Measurements from ENCODE around the gene DDX41.

Gene DDX41

GRCh38 chr5:177526191-177526590, 9.4 kb upstream of the DDX41 start:
- H3K4me3 ChIP-seq (ENCODE audit: extremely low read depth, insufficient read depth, low read length, poor library complexity, severe bottlenecking): no peak overlapping the region
- H3K36me3 ChIP-seq (ENCODE audit: control insufficient read depth, insufficient read depth, low read length): peaks cover 92% of the 10 kb centered on the region
- no peaks in the 10 kb centered on the region for H3K4me1 ChIP-seq (ENCODE audit: control insufficient read depth, insufficient read depth, low read length, poor library complexity, severe bottlenecking)
- no peaks in the 10 kb centered on the region for H3K9me3 ChIP-seq (ENCODE audit: control insufficient read depth, low read length)
- no peak overlapping the region for H3K27ac ChIP-seq (ENCODE audit: low read depth, low read length, severe bottlenecking)
- WGBS, 2 experiments (ENCODE audit: insufficient coverage in 2 of 2): 82 to 97% methylated on average over 2 to 3 of the region's 4 CpGs

- 97 to 100% methylated on average over 8 of the region's 10 CpGs for WGBS, 2 experiments (ENCODE audit: insufficient coverage in 2 of 2)
- H3K4me1 ChIP-seq (ENCODE audit: control insufficient read depth, insufficient read depth, low read length, poor library complexity, severe bottlenecking): no peaks in the 10 kb centered on the region
- no peaks in the 10 kb centered on the region for H3K9me3 ChIP-seq (ENCODE audit: control insufficient read depth, low read length)
- no peak overlapping the region for H3K27ac ChIP-seq (ENCODE audit: low read depth, low read length, severe bottlenecking)
- H3K36me3 ChIP-seq (ENCODE audit: control insufficient read depth, insufficient read depth, low read length): peaks cover 92% of the 10 kb centered on the region
- no peak overlapping the region for H3K4me3 ChIP-seq (ENCODE audit: extremely low read depth, insufficient read depth, low read length, poor library complexity, severe bottlenecking)
Measured at GRCh38 chr5:177524941-177525655, 8.3 kb upstream of the DDX41 start.

GRCh38 chr5:177524539-177524900, 7.8 kb upstream of the DDX41 start:
- 95% methylated on average over 7 to 9 of the region's 12 CpGs for WGBS, 2 experiments (ENCODE audit: insufficient coverage in 2 of 2)
- no peaks in the 10 kb centered on the region for H3K9me3 ChIP-seq (ENCODE audit: control insufficient read depth, low read length)
- H3K27ac ChIP-seq (ENCODE audit: low read depth, low read length, severe bottlenecking): no peak overlapping the region
- H3K4me1 ChIP-seq (ENCODE audit: control insufficient read depth, insufficient read depth, low read length, poor library complexity, severe bottlenecking): no peaks in the 10 kb centered on the region
- H3K4me3 ChIP-seq (ENCODE audit: extremely low read depth, insufficient read depth, low read length, poor library complexity, severe bottlenecking): no peak overlapping the region
- peaks cover 92% of the 10 kb centered on the region for H3K36me3 ChIP-seq (ENCODE audit: control insufficient read depth, insufficient read depth, low read length)

- Histone ChIP-seq H3K36me3 (ENCODE audit: control insufficient read depth, insufficient read depth, low read length) (peaks cover 94% of the 10 kb centered on the region), H3K4me3 (ENCODE audit: extremely low read depth, insufficient read depth, low read length, poor library complexity, severe bottlenecking) (no peak overlapping the region), H3K4me1 (ENCODE audit: control insufficient read depth, insufficient read depth, low read length, poor library complexity, severe bottlenecking) (peaks cover 5% of the 10 kb centered on the region), H3K9me3 (ENCODE audit: control insufficient read depth, low read length) (no peaks in the 10 kb centered on the region), H3K27ac (ENCODE audit: low read depth, low read length, severe bottlenecking) (no peak overlapping the region)
- 95% methylated on average over 16 to 17 of the region's 19 CpGs for WGBS, 2 experiments (ENCODE audit: insufficient coverage in 2 of 2)
Measured at GRCh38 chr5:177523711-177524538, 7.2 kb upstream of the DDX41 start.

- Histone ChIP-seq H3K27ac (ENCODE audit: low read depth, low read length, severe bottlenecking) (no peak overlapping the region), H3K36me3 (ENCODE audit: control insufficient read depth, insufficient read depth, low read length) (peaks cover 67% of the 10 kb centered on the region), H3K4me3 (ENCODE audit: extremely low read depth, insufficient read depth, low read length, poor library complexity, severe bottlenecking) (no peak overlapping the region), H3K4me1 (ENCODE audit: control insufficient read depth, insufficient read depth, low read length, poor library complexity, severe bottlenecking) (peaks cover 5% of the 10 kb centered on the region), H3K9me3 (ENCODE audit: control insufficient read depth, low read length) (no peaks in the 10 kb centered on the region)
- WGBS, 2 experiments (ENCODE audit: insufficient coverage in 2 of 2): 86 to 95% methylated on average over 2 of the region's 2 CpGs
Measured at GRCh38 chr5:177520916-177521513, 4.3 kb upstream of the DDX41 start.

- Histone ChIP-seq H3K4me3 (ENCODE audit: extremely low read depth, insufficient read depth, low read length, poor library complexity, severe bottlenecking) (no peak overlapping the region), H3K4me1 (ENCODE audit: control insufficient read depth, insufficient read depth, low read length, poor library complexity, severe bottlenecking) (peaks cover 5% of the 10 kb centered on the region), H3K9me3 (ENCODE audit: control insufficient read depth, low read length) (no peaks in the 10 kb centered on the region), H3K36me3 (ENCODE audit: control insufficient read depth, insufficient read depth, low read length) (peaks cover 66% of the 10 kb centered on the region), H3K27ac (ENCODE audit: low read depth, low read length, severe bottlenecking) (no peak overlapping the region)
- WGBS, 2 experiments (ENCODE audit: insufficient coverage in 2 of 2): 92 to 100% methylated on average over 3 of the region's 3 CpGs
Measured at GRCh38 chr5:177520271-177520670, 3.5 kb upstream of the DDX41 start.

- H3K27ac ChIP-seq (ENCODE audit: low read depth, low read length, severe bottlenecking): no peak overlapping the region
- H3K9me3 ChIP-seq (ENCODE audit: control insufficient read depth, low read length): no peaks in the 10 kb centered on the region
- H3K4me3 ChIP-seq (ENCODE audit: extremely low read depth, insufficient read depth, low read length, poor library complexity, severe bottlenecking): no peak overlapping the region
- H3K4me1 ChIP-seq (ENCODE audit: control insufficient read depth, insufficient read depth, low read length, poor library complexity, severe bottlenecking): peaks cover 5% of the 10 kb centered on the region
- 75 to 89% methylated on average over 10 to 12 of the region's 13 CpGs for WGBS, 2 experiments (ENCODE audit: insufficient coverage in 2 of 2)
- peaks cover 66% of the 10 kb centered on the region for H3K36me3 ChIP-seq (ENCODE audit: control insufficient read depth, insufficient read depth, low read length)
Measured at GRCh38 chr5:177519463-177520235, 2.9 kb upstream of the DDX41 start.

- peaks cover 71% of the 10 kb centered on the region for H3K36me3 ChIP-seq (ENCODE audit: control insufficient read depth, insufficient read depth, low read length)
- H3K4me1 ChIP-seq (ENCODE audit: control insufficient read depth, insufficient read depth, low read length, poor library complexity, severe bottlenecking): peaks cover 5% of the 10 kb centered on the region
- 86 to 100% methylated on average over 3 to 7 of the region's 7 CpGs for WGBS, 2 experiments (ENCODE audit: insufficient coverage in 2 of 2)
- H3K27ac ChIP-seq (ENCODE audit: low read depth, low read length, severe bottlenecking): no peak overlapping the region
- H3K9me3 ChIP-seq (ENCODE audit: control insufficient read depth, low read length): no peaks in the 10 kb centered on the region
- peak overlapping the region; percentile 83 for H3K4me3 ChIP-seq (ENCODE audit: extremely low read depth, insufficient read depth, low read length, poor library complexity, severe bottlenecking)
Measured at GRCh38 chr5:177515580-177515979, 1.2 kb downstream of the DDX41 start.

- H3K4me3 ChIP-seq (ENCODE audit: extremely low read depth, insufficient read depth, low read length, poor library complexity, severe bottlenecking): no peak overlapping the region
- H3K4me1 ChIP-seq (ENCODE audit: control insufficient read depth, insufficient read depth, low read length, poor library complexity, severe bottlenecking): peaks cover 13% of the 10 kb centered on the region
- H3K27ac ChIP-seq (ENCODE audit: low read depth, low read length, severe bottlenecking): no peak overlapping the region
- H3K9me3 ChIP-seq (ENCODE audit: control insufficient read depth, low read length): no peaks in the 10 kb centered on the region
- peaks cover 62% of the 10 kb centered on the region for H3K36me3 ChIP-seq (ENCODE audit: control insufficient read depth, insufficient read depth, low read length)
- 92 to 99% methylated on average over 10 to 11 of the region's 11 CpGs for WGBS, 2 experiments (ENCODE audit: insufficient coverage in 2 of 2)
Measured at GRCh38 chr5:177514541-177514940, 2.2 kb downstream of the DDX41 start.

GRCh38 chr5:177513500-177513899, 3.3 kb downstream of the DDX41 start:
- WGBS, 2 experiments (ENCODE audit: insufficient coverage in 2 of 2): 97 to 98% methylated on average over 15 of the region's 15 CpGs
- peaks cover 11% of the 10 kb centered on the region for H3K4me1 ChIP-seq (ENCODE audit: control insufficient read depth, insufficient read depth, low read length, poor library complexity, severe bottlenecking)

More at GRCh38 chr5:177513500-177513899, 3.3 kb downstream of the DDX41 start:
- H3K27ac ChIP-seq (ENCODE audit: low read depth, low read length, severe bottlenecking): no peak overlapping the region
- no peaks in the 10 kb centered on the region for H3K9me3 ChIP-seq (ENCODE audit: control insufficient read depth, low read length)
- no peak overlapping the region for H3K4me3 ChIP-seq (ENCODE audit: extremely low read depth, insufficient read depth, low read length, poor library complexity, severe bottlenecking)
- H3K36me3 ChIP-seq (ENCODE audit: control insufficient read depth, insufficient read depth, low read length): peaks cover 60% of the 10 kb centered on the region

All from mesodermal cell (in vitro differentiated cells).